ENCODE data around the gene MARCHF9. TPM values are rescaled to one million over a fixed set of nuclear protein-coding genes. Genes with fewer than 3 reads are reported as not detected.

Gene MARCHF9
- total RNA-seq, 1 experiment from 2014 or later = 6.2 TPM

DNA sequence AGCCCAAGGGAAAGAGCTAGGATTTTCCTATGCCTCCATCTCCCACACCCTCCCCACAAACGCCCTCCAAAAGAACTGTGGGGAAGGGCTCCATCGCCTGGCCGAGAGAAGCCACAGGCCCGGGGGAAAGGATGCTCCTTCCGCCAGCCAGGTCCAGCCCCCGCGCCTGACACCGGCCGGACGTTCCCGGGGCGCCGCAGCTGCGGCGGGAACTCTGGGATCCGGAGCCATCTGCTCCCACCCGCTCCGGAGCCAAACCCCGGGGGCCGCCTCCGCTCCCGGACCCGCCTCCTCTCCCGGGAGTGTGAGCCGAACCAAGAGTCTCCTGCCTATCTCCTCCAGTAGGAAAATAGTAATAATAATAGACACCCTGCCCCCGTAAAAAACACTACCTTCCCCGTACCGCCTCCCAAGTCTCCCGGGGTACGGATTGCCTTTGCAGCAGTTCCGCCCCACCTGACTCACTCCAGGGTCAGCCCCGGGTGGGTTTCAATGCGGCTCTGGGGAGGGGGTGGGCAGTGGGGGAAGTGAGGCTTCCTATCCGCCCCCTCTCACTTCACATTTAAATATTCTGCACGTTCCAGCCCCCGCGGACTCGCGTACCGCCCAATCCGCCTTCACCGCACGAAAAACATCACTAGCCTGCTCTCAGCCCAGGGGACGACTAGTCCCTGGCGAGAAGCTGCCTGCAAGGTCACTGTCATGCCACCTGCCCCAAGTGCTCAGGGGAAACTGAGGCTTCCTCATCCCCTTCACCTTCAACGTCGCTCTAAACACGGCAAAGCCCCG, 18.8 kb upstream of the MARCHF9 start:
- TF ChIP-seq USF2 (CRISPR knock-in tag; IDR thresholded peaks at IDR 0.05) (0 out of 2 replicates have a peak, but pooled peaks have one; percentile 27), SP1 (CRISPR knock-in tag; conservative IDR thresholded peaks at IDR 0.05) (peak; percentile 22; the same call in 1 of the 2 replicates), ELF4 (CRISPR knock-in tag; IDR thresholded peaks at IDR 0.05; ENCODE audit: low read depth) (no peak), ZNF232 (CRISPR knock-in tag; IDR thresholded peaks at IDR 0.05) (0 out of 2 replicates have a peak, but pooled peaks have one; percentile 28), E2F5 (CRISPR knock-in tag; IDR thresholded peaks at IDR 0.05) (0 out of 2 replicates have a peak, but pooled peaks have one; percentile 33), ZNF396 (CRISPR knock-in tag; IDR thresholded peaks at IDR 0.05; ENCODE audit: borderline replicate concordance) (no peak)
- TF ChIP-seq, protein P1, sequence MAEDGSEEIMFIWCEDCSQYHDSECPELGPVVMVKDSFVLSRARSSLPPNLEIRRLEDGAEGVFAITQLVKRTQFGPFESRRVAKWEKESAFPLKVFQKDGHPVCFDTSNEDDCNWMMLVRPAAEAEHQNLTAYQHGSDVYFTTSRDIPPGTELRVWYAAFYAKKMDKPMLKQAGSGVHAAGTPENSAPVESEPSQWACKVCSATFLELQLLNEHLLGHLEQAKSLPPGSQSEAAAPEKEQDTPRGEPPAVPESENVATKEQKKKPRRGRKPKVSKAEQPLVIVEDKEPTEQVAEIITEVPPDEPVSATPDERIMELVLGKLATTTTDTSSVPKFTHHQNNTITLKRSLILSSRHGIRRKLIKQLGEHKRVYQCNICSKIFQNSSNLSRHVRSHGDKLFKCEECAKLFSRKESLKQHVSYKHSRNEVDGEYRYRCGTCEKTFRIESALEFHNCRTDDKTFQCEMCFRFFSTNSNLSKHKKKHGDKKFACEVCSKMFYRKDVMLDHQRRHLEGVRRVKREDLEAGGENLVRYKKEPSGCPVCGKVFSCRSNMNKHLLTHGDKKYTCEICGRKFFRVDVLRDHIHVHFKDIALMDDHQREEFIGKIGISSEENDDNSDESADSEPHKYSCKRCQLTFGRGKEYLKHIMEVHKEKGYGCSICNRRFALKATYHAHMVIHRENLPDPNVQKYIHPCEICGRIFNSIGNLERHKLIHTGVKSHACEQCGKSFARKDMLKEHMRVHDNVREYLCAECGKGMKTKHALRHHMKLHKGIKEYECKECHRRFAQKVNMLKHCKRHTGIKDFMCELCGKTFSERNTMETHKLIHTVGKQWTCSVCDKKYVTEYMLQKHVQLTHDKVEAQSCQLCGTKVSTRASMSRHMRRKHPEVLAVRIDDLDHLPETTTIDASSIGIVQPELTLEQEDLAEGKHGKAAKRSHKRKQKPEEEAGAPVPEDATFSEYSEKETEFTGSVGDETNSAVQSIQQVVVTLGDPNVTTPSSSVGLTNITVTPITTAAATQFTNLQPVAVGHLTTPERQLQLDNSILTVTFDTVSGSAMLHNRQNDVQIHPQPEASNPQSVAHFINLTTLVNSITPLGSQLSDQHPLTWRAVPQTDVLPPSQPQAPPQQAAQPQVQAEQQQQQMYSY (CRISPR knock-in tag; IDR thresholded peaks at IDR 0.05) = peak; percentile 71
- TF ChIP-seq, protein P2, sequence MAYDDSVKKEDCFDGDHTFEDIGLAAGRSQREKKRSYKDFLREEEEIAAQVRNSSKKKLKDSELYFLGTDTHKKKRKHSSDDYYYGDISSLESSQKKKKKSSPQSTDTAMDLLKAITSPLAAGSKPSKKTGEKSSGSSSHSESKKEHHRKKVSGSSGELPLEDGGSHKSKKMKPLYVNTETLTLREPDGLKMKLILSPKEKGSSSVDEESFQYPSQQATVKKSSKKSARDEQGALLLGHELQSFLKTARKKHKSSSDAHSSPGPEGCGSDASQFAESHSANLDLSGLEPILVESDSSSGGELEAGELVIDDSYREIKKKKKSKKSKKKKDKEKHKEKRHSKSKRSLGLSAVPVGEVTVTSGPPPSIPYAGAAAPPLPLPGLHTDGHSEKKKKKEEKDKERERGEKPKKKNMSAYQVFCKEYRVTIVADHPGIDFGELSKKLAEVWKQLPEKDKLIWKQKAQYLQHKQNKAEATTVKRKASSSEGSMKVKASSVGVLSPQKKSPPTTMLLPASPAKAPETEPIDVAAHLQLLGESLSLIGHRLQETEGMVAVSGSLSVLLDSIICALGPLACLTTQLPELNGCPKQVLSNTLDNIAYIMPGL (CRISPR knock-in tag; IDR thresholded peaks at IDR 0.05) = peak; percentile 58; the same call in 1 of the 2 replicates
- H3K27me3 Mint-ChIP-seq (ENCODE audit: low read depth) = peaks cover 95% of the 10 kb centered on the region
- H3K9me3 Mint-ChIP-seq = no peaks in the 10 kb centered on the region
- peak; percentile 70 for ATAC-seq
- peak; percentile 80 for DNase-seq (ENCODE audit: low spot score)
- no peaks in the 10 kb centered on the region for H3K36me3 Mint-ChIP-seq
- peaks cover 25% of the 10 kb centered on the region for H3K4me1 Mint-ChIP-seq
- ChIA-PET POLR2A (interaction anchor here (0.6 to 2.2 kb wide), 9 partner anchors 9 to 169 kb away, joined by 3 to 12 read pairs (median 3); partner anchors contain the start of genes EEF1AKMT3, METTL1 and TSPAN31), CTCF (interaction anchor here (0.6 to 6.6 kb wide), 33 partner anchors 9 to 979 kb away, joined by 3 to 146 read pairs (median 5); partner anchors contain the start of genes ARHGEF25, B4GALNT1, CYP27B1 and DCTN2)
- H3K4me3 Mint-ChIP-seq = peak overlapping the region; percentile 75
- no peak overlapping the region for H3K27ac Mint-ChIP-seq

- Mint-ChIP-seq H3K27ac (no peak overlapping the region), H3K9me3 (no peaks in the 10 kb centered on the region), H3K27me3 (ENCODE audit: low read depth) (peaks cover 95% of the 10 kb centered on the region), H3K36me3 (no peaks in the 10 kb centered on the region), H3K4me3 (peak overlapping the region; percentile 75), H3K4me1 (peaks cover 25% of the 10 kb centered on the region)
- ChIA-PET POLR2A (interaction anchor here (0.6 to 2.2 kb wide), 6 partner anchors 8 to 170 kb away, joined by 3 to 12 read pairs (median 4); partner anchors contain the start of genes CDK4, EEF1AKMT3, METTL1 and TSPAN31), CTCF (interaction anchor here (0.5 to 6.6 kb wide), 21 partner anchors 8 to 980 kb away, joined by 3 to 146 read pairs (median 6); partner anchors contain the start of genes B4GALNT1, CYP27B1, OS9 and PIP4K2C)
- DNase-seq (ENCODE audit: low spot score) (no peak), ATAC-seq (peak; percentile 4; the same call in 1 of the 2 replicates)
- TF ChIP-seq, protein P1 (CRISPR knock-in tag; IDR thresholded peaks at IDR 0.05) = peak; percentile 73
- no peak for TF ChIP-seq ERG (CRISPR knock-in tag; IDR thresholded peaks at IDR 0.05)
Measured at GRCh38 chr12:57736741-57737466, 18.0 kb upstream of the MARCHF9 start.
